ENCODE data around the gene CDC34. TPM values are rescaled to one million over a fixed set of nuclear protein-coding genes. Genes with fewer than 3 reads are reported as not detected.

Gene CDC34
- total RNA-seq, 1 experiment from 2014 or later, result 112 TPM

GRCh38 chr19:491146-491741 is 40.3 kb upstream of the CDC34 start:
- Mint-ChIP-seq H3K27me3 (ENCODE audit: low read depth) (peaks cover 14% of the 10 kb centered on the region), H3K4me3 (no peak overlapping the region; a peak in 1 of 5 replicates), H3K4me1 (peaks cover 4 to 19% of the 10 kb centered on the region in 2 experiments), H3K9me3 (peaks cover 3 to 4% of the 10 kb centered on the region in 2 experiments; a peak in 2 of 5 replicates), H3K36me3 (ENCODE audit: insufficient read depth in 1 of 3, low read depth in 3 of 3) (no peaks in the 10 kb centered on the region), H3K27ac (no peak overlapping the region)
- Histone ChIP-seq H2AFZ (ENCODE audit: low read length) (no peak overlapping the region), H3K56ac (ENCODE audit: insufficient read length, low read depth, low read length) (no peak overlapping the region), H2BK12ac (ENCODE audit: insufficient read length, low read depth, low read length) (no peak overlapping the region), H2AK5ac (ENCODE audit: insufficient read length, low read length) (no peak overlapping the region), H3K27ac (ENCODE audit: insufficient read length, low read depth, low read length) (no peak overlapping the region), H3K4me2 (ENCODE audit: insufficient read depth, insufficient read length, low read length) (no peak overlapping the region), H3K79me2 (ENCODE audit: insufficient read depth, low read length) (no peaks in the 10 kb centered on the region), H4K5ac (ENCODE audit: insufficient read length, low read depth, low read length) (no peak overlapping the region), H2BK20ac (ENCODE audit: low read depth, low read length, poor library complexity, severe bottlenecking) (no peak overlapping the region), H3K14ac (ENCODE audit: insufficient read depth, low read length) (no peak overlapping the region), H3K4me1 (ENCODE audit: insufficient read depth, low read length) (no peaks in the 10 kb centered on the region; the same call in 1 of the 2 replicates), H4K8ac (replicated peaks; ENCODE audit: insufficient read length, low read depth, low read length) (no peak overlapping the region), H2BK120ac (ENCODE audit: low read depth, low read length, poor library complexity, severe bottlenecking) (no peak overlapping the region), H3K9ac (ENCODE audit: extremely low read depth, insufficient read length, low read length) (no peak overlapping the region), H3K23me2 (ENCODE audit: insufficient read length, low read depth, low read length, poor library complexity, severe bottlenecking) (peaks cover 4% of the 10 kb centered on the region), H3K9me3 (ENCODE audit: control insufficient read depth, low read depth, low read length) (no peaks in the 10 kb centered on the region), H3K27me3 (ENCODE audit: insufficient read depth, low read length) (no peaks in the 10 kb centered on the region), H3K79me1 (ENCODE audit: insufficient read depth, low read depth, low read length, poor library complexity, severe bottlenecking) (no peaks in the 10 kb centered on the region), H4K91ac (ENCODE audit: insufficient read length, low read depth, low read length) (no peak overlapping the region), H2BK5ac (ENCODE audit: insufficient read length, low read length) (no peak overlapping the region), H2BK15ac (ENCODE audit: low read depth, low read length) (no peak overlapping the region; the same call in 1 of the 2 replicates), H3K4ac (ENCODE audit: low read depth, low read length) (no peak overlapping the region), H3K23ac (ENCODE audit: insufficient read length, low read depth, low read length) (no peak overlapping the region), H3K18ac (ENCODE audit: insufficient read length, low read depth, low read length) (no peak overlapping the region), H4K20me1 (ENCODE audit: control insufficient read depth, insufficient read depth, insufficient read length) (no peaks in the 10 kb centered on the region), H3T11ph (ENCODE audit: low read length) (no peak overlapping the region)
- no peak for TF ChIP-seq CTCF (conservative IDR thresholded peaks at IDR 0.05)
- no CpG with 5 or more reads among the region's 32 CpGs for WGBS (ENCODE audit: extremely low coverage, insufficient read length, low lambda C conversion rate)
- peak; percentile 60 for DNase-seq

All from H9 (cell line).